Neural cell (in vitro differentiated cells): Measurements from ENCODE around the gene ZDHHC3. TPM values are rescaled to one million over a fixed set of nuclear protein-coding genes. Genes with fewer than 3 reads are reported as not detected.

Source experiments
- H2AFZ ChIP-seq: fragments of 200-600, 300-800 bp; sonication (generic), shearing (Covaris generic); 2 replicates; pipeline ENCODE4 v1.6.0; 2014; ENCODE audit warnings: low read depth, mild to moderate bottlenecking, antibody characterized with exemption, low read length, moderate library complexity
- H3F3A ChIP-seq: fragments of 200-600 bp; shearing (Covaris generic); 2 replicates; pipeline ENCODE4 v1.6.1; 2016; ENCODE audit warnings: mild to moderate bottlenecking, moderate library complexity, mixed read lengths, antibody characterized with exemption, low read length; ENCODE audit not compliant: insufficient read depth, poor library complexity, severe bottlenecking
- H3K27ac ChIP-seq: fragments of 200-600, 300-800 bp; sonication (generic), shearing (Covaris generic); 2 replicates; pipeline ENCODE4 v1.5.1; 2014; ENCODE audit warnings: mild to moderate bottlenecking, low read length, moderate library complexity
- H3K27me3 ChIP-seq: fragments of 300-800, 200-600 bp; sonication (generic), shearing (Covaris generic); 2 replicates; pipeline ENCODE4 v1.6.0; 2014; ENCODE audit warnings: mild to moderate bottlenecking, low read depth, low read length, moderate library complexity; ENCODE audit not compliant: insufficient read depth
- H3K36me3 ChIP-seq: fragments of 300-800, 200-600 bp; sonication (generic), shearing (Covaris generic); 2 replicates; pipeline ENCODE4 v1.5.1; 2014; ENCODE audit warnings: mild to moderate bottlenecking, antibody characterized with exemption, low read length, moderate library complexity; ENCODE audit not compliant: insufficient read depth
- H3K4me2 ChIP-seq: fragments of 300-800, 200-600 bp; sonication (generic), shearing (Covaris generic); 2 replicates; pipeline ENCODE4 v1.6.0; 2014; ENCODE audit warnings: mild to moderate bottlenecking, low read length
- H3K4me3 ChIP-seq: fragments of 300-800, 200-600 bp; sonication (generic), shearing (Covaris generic); 2 replicates; pipeline ENCODE4 v1.5.1; 2014; ENCODE audit warnings: mild to moderate bottlenecking, low read length, moderate library complexity
- H3K79me2 ChIP-seq: fragments of 200-600 bp; shearing (Covaris generic); replicated peaks from 2 replicates; pipeline ENCODE4 v1.6.0; 2014; ENCODE audit warnings: mild to moderate bottlenecking, low read length, moderate library complexity; ENCODE audit not compliant: insufficient read depth
- H3K9ac ChIP-seq: fragments of 300-800, 200-600 bp; sonication (generic), shearing (Covaris generic); 2 replicates; pipeline ENCODE4 v1.6.1; 2016; ENCODE audit warnings: mild to moderate bottlenecking, low read length, mixed read lengths
- H3K9me2 ChIP-seq: fragments of 200-600 bp; shearing (Covaris generic); 2 replicates; pipeline ENCODE4 v1.6.1; 2016; ENCODE audit warnings: mild to moderate bottlenecking, low read length, mixed read lengths; ENCODE audit not compliant: insufficient read depth
- H3K9me3 ChIP-seq: fragments of 200-600, 300-800 bp; sonication (generic), shearing (Covaris generic); 2 replicates; pipeline ENCODE4 v1.6.1; 2016; ENCODE audit warnings: mild to moderate bottlenecking, mixed run types, low read length, moderate library complexity, mixed read lengths
- H4K20me1 ChIP-seq: fragments of 200-600 bp; shearing (Covaris generic); 2 replicates; pipeline ENCODE4 v1.6.1; 2016; ENCODE audit warnings: mild to moderate bottlenecking, mixed run types; ENCODE audit not compliant: insufficient read depth
- CTCF ChIP-seq: fragments of 450-650 bp; IDR thresholded peaks from 2 replicates; pipeline ENCODE4 v1.5.1; 2014; ENCODE audit warnings: antibody characterized with exemption, mild to moderate bottlenecking, moderate library complexity; ENCODE audit not compliant: poor library complexity, severe bottlenecking
- EP300 ChIP-seq: fragments of 450-650 bp; conservative IDR thresholded peaks from 2 replicates; pipeline ENCODE4 v1.6.1; 2014; ENCODE audit warnings: antibody characterized with exemption, mild to moderate bottlenecking, moderate library complexity; ENCODE audit not compliant: poor library complexity, severe bottlenecking
- EZH2 ChIP-seq: fragments of 200-600, 300-800 bp; shearing (Covaris generic), sonication (generic); IDR thresholded peaks from 2 replicates; pipeline ENCODE4 v1.6.1; 2014; ENCODE audit warnings: antibody characterized with exemption, low read length, borderline replicate concordance, mild to moderate bottlenecking; ENCODE audit not compliant: insufficient read depth, poor library complexity, severe bottlenecking
- MXI1 ChIP-seq: fragments of 450-650 bp; conservative IDR thresholded peaks from 2 replicates; pipeline ENCODE4 v1.6.1; 2014; ENCODE audit warnings: antibody characterized with exemption, mild to moderate bottlenecking; ENCODE audit not compliant: poor library complexity, severe bottlenecking
- POLR2AphosphoS5 ChIP-seq: IDR thresholded peaks from 2 replicates; pipeline ENCODE4 v1.6.1; 2012
- RAD21 ChIP-seq: fragments of 450-650 bp; conservative IDR thresholded peaks from 2 replicates; pipeline ENCODE4 v1.6.1; 2014; ENCODE audit warnings: antibody characterized with exemption, mild to moderate bottlenecking, moderate library complexity
- REST ChIP-seq: IDR thresholded peaks from 2 replicates; pipeline ENCODE4 v1.6.1; 2012; ENCODE audit warnings: borderline replicate concordance
- SMC3 ChIP-seq: fragments of 450-650 bp; conservative IDR thresholded peaks from 2 replicates; pipeline ENCODE4 v1.6.1; 2014; ENCODE audit warnings: antibody characterized with exemption, mild to moderate bottlenecking, moderate library complexity; ENCODE audit not compliant: poor library complexity
- TAF1 ChIP-seq: IDR thresholded peaks from 2 replicates; pipeline ENCODE4 v1.6.1; 2012; ENCODE audit warnings: low read depth
- polyA plus RNA-seq: library from polyadenylated mRNA; depleted of rRNA; stranded (reverse); fragments of >200 nt; gene quantifications from 2 replicates; pipeline ENCODE4 v1.2.3, GENCODE V29; 2014

The ZDHHC3 gene
- polyA plus RNA-seq, 1 donor from 2014 or later, result 35.8 TPM

GRCh38 chr3:44892689-44893088 is 83.3 kb downstream of the ZDHHC3 start:
- Histone ChIP-seq H3F3A (no peaks in the 10 kb centered on the region), H3K4me2 (no peak overlapping the region)
- TF ChIP-seq EP300, result no peak
- no peak for TF ChIP-seq POLR2AphosphoS5
- no peak for TF ChIP-seq REST
- TF ChIP-seq CTCF, result no peak
- no peak for TF ChIP-seq SMC3
- TF ChIP-seq RAD21, result no peak
- TF ChIP-seq MXI1, result no peak
- no peak for TF ChIP-seq TAF1
- TF ChIP-seq EZH2, result no peak

DNA sequence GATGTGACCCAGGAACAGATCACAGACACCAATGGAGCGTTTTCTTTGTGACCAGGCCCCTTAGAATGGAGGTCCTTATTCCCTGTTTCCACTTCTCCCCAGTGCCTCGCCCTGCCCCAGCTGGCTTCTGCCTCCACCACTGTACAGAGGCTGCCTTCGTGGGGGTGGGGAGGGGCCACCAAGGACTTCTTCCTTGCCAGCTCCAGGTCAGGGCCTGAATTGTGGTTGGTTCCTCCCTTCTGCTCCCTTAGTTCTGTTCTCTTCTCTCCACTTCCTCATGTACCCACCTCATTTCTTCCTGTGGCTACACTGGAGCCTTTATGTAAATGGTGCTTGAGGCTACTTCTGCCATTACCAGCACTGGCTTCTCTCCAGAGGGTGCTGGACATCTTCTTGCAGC is 85.1 kb downstream of the ZDHHC3 start:
- Histone ChIP-seq H3K4me2 (no peak overlapping the region), H2AFZ (no peak overlapping the region), H3K9me3 (no peaks in the 10 kb centered on the region), H3K9me2 (no peaks in the 10 kb centered on the region), H3K79me2 (no peaks in the 10 kb centered on the region), H3K4me3 (no peak overlapping the region), H3F3A (no peaks in the 10 kb centered on the region), H3K27ac (no peak overlapping the region), H3K27me3 (no peaks in the 10 kb centered on the region), H3K9ac (no peak overlapping the region), H4K20me1 (no peaks in the 10 kb centered on the region), H3K36me3 (no peaks in the 10 kb centered on the region)
- TF ChIP-seq MXI1 (no peak), REST (no peak), POLR2AphosphoS5 (no peak), CTCF (no peak), TAF1 (no peak), RAD21 (no peak), EZH2 (no peak)

More at GRCh38 chr3:44892689-44893088, 83.3 kb downstream of the ZDHHC3 start:
- H3K9me3 ChIP-seq, result no peaks in the 10 kb centered on the region
- no peaks in the 10 kb centered on the region for H4K20me1 ChIP-seq
- no peak overlapping the region for H3K27ac ChIP-seq
- no peaks in the 10 kb centered on the region for H3K36me3 ChIP-seq
- H3K9me2 ChIP-seq, result no peaks in the 10 kb centered on the region
- no peak overlapping the region for H2AFZ ChIP-seq
- H3K27me3 ChIP-seq, result no peaks in the 10 kb centered on the region
- no peak overlapping the region for H3K9ac ChIP-seq
- H3K79me2 ChIP-seq, result no peaks in the 10 kb centered on the region
- no peak overlapping the region for H3K4me3 ChIP-seq
